WI38 (cell line): ENCODE results near the gene RASGRP2.

Source experiments
- H3K4me3 ChIP-seq: 2 replicates; pipeline ENCODE4 v1.5.1; 2011; ENCODE audit warnings: low read depth, mild to moderate bottlenecking, control low read depth, low read length
- CTCF ChIP-seq: IDR thresholded peaks from 2 replicates; pipeline ENCODE4 v1.5.1; 2012; ENCODE audit warnings: low read depth, mild to moderate bottlenecking, control low read depth, low read length

The RASGRP2 gene

GRCh38 chr11:64753380-64754123, 9.6 kb upstream of the RASGRP2 start:
- TF ChIP-seq CTCF, result no peak
- no peak overlapping the region for H3K4me3 ChIP-seq

- no peak for TF ChIP-seq CTCF
- no peak overlapping the region for H3K4me3 ChIP-seq
Observed at GRCh38 chr11:64753019-64753379, 9.1 kb upstream of the RASGRP2 start.

GRCh38 chr11:64752175-64752970, 8.4 kb upstream of the RASGRP2 start:
- TF ChIP-seq CTCF, result no peak
- no peak overlapping the region for H3K4me3 ChIP-seq

GRCh38 chr11:64751580-64751979, 7.6 kb upstream of the RASGRP2 start:
- no peak for TF ChIP-seq CTCF
- no peak overlapping the region for H3K4me3 ChIP-seq

DNA sequence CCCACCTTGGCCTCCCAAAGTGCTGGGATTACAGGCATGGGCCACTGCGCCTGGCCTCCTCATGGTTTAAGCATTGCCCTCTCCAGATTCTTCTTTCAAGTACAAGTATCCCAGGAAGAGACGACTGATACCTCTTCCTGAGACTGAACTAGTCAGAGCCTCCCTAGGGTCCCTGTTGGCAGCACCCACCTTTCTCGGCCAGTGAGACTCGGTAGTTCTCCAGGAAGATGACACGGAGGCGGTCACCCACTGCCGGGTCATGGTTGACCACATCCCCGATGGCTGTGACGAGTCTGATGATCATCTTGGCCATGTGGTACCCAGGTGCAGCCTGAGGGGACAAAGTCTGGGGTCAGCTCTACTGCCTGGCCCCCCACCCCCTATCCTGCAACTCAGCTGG, 7.2 kb upstream of the RASGRP2 start:
- no peak overlapping the region for H3K4me3 ChIP-seq
- TF ChIP-seq CTCF, result no peak

DNA sequence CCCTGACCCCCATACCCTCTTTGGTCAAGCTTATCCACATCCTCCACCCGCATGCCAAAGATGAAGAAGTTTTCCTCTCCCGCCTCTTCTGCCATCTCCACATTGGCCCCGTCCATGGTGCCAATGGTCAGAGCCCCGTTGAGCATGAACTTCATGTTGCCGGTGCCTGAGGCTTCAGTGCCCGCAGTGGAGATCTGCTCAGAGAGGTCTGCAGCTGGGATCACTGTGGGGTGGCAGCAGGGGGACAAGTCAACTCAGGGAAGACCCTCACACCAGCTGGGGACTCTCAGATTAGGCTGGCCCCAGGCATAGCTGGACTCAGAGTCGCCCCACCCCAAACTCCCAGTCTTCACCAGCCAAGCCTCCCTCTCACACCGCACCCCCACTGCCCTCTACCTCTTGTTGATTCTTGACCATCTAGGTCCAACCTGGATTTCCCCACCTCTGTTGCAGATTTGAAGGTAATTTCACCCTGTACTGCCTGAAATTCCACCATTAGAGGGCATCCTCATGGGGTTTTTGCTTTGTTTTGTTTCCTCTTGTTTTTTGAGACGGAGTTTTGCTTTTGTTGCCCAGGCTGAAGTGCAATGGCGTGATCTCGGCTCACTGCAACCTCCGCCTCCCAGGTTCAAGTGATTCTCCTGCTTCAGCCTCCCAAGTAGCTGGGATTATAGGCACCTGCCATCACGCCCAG, 6.6 kb upstream of the RASGRP2 start:
- no peak for TF ChIP-seq CTCF
- no peak overlapping the region for H3K4me3 ChIP-seq
